H1 (cell line): ENCODE results near the gene FCGBP. TPM values are rescaled to one million over a fixed set of nuclear protein-coding genes. Genes with fewer than 3 reads are reported as not detected.

ENCODE experiments used
- CTCF ChIA-PET: fragments of 300-600 bp; sonication (Branson Sonifier 250); formaldehyde crosslinking; loops from one replicate; lab custom pipeline; 2021; ENCODE audit not compliant: partially characterized antibody; lab: Charles Lee
- POLR2A ChIA-PET: fragments of 300-600 bp; sonication (Branson Sonifier 250); formaldehyde crosslinking; loops from one replicate; lab custom pipeline; 2021; ENCODE audit warnings: inconsistent platforms; ENCODE audit not compliant: partially characterized antibody; lab: Charles Lee
- DNase-seq, 2 experiments: peaks; one replicate each; pipeline versions ENCODE4 v3.0.0 to v3.0.0-alpha.2; 2010 to 2022; ENCODE audit warnings: low spot score in 2 of 2, low read depth in 1 of 2, mixed read lengths in 1 of 2
- FAIRE-seq: peaks from 2 replicates; lab custom pipeline; 2011; peaks lifted over from hg19 to GRCh38; lab: Jason Lieb, UNC
- H2AFZ ChIP-seq: 2 replicates; pipeline ENCODE4 v1.8.1; 2012; ENCODE audit warnings: low read length, inconsistent platforms
- H2AK5ac ChIP-seq: 2 replicates; pipeline ENCODE4 v1.6.1; 2013; ENCODE audit warnings: low read depth, low read length
- H2BK120ac ChIP-seq: replicated peaks from 2 replicates; pipeline ENCODE3; 2013; ENCODE audit warnings: low read depth, low read length, inconsistent platforms
- H2BK12ac ChIP-seq: 2 replicates; pipeline ENCODE4 v1.6.1; 2013; ENCODE audit warnings: low read depth, low read length
- H2BK15ac ChIP-seq: 2 replicates; pipeline ENCODE4 v1.6.1; 2013; ENCODE audit warnings: low read length
- H2BK20ac ChIP-seq: 2 replicates; pipeline ENCODE4 v1.6.1; 2013; ENCODE audit warnings: low read length
- H2BK5ac ChIP-seq: 2 replicates; pipeline ENCODE4 v1.6.1; 2013; ENCODE audit warnings: low read depth, low read length
- H3K14ac ChIP-seq: 2 replicates; pipeline ENCODE4 v1.6.1; 2013; ENCODE audit warnings: inconsistent platforms; ENCODE audit not compliant: insufficient read length
- H3K18ac ChIP-seq: 2 replicates; pipeline ENCODE4 v1.6.1; 2013; ENCODE audit warnings: low read length; ENCODE audit errors: extremely low read depth
- H3K23ac ChIP-seq: 2 replicates; pipeline ENCODE4 v1.6.1; 2013; ENCODE audit warnings: inconsistent platforms; ENCODE audit not compliant: insufficient read length
- H3K23me2 ChIP-seq: 2 replicates; pipeline ENCODE4 v1.6.1; 2013; ENCODE audit warnings: low read depth, low read length
- H3K27ac ChIP-seq: 2 replicates; pipeline ENCODE4 v1.6.1; 2011; ENCODE audit warnings: low read depth, low read length, inconsistent platforms
- H3K27me3 ChIP-seq, 4 experiments: replicated peaks in 1 of 4; 1 replicate in 1 of 4; 2 replicates in 3 of 4; pipeline versions ENCODE4 v1.6.1 to v1.8.1; 2011 to 2013; ENCODE audit warnings: low read length in 3 of 4, mild to moderate bottlenecking in 3 of 4, inconsistent platforms in 2 of 4, mixed read lengths in 2 of 4, moderate library complexity in 1 of 4; ENCODE audit not compliant: control insufficient read depth in 3 of 4, insufficient read depth in 3 of 4; ENCODE audit errors: extremely low read depth in 1 of 4
- H3K36me3 ChIP-seq, 4 experiments: 2 replicates each; pipeline versions ENCODE4 v1.6.1 to v1.8.1; 2011 to 2013; ENCODE audit warnings: mild to moderate bottlenecking in 4 of 4, low read length in 3 of 4, moderate library complexity in 2 of 4, control low read depth in 1 of 4, inconsistent platforms in 1 of 4; ENCODE audit not compliant: insufficient read depth in 4 of 4, control insufficient read depth in 2 of 4
- H3K4ac ChIP-seq: replicated peaks from 2 replicates; pipeline ENCODE3; 2013; ENCODE audit warnings: low read length, low read depth, mixed read lengths, inconsistent platforms; ENCODE audit not compliant: insufficient read length
- H3K4me1 ChIP-seq, 4 experiments: replicated peaks in 1 of 4; 1 replicate in 1 of 4; 2 replicates in 3 of 4; pipeline versions ENCODE4 v1.6.1 to v1.8.1; 2011 to 2013; ENCODE audit warnings: low read length in 3 of 4, inconsistent platforms in 2 of 4, mixed read lengths in 1 of 4; ENCODE audit not compliant: insufficient read depth in 4 of 4, control insufficient read depth in 3 of 4
- H3K4me2 ChIP-seq, 2 experiments: 2 replicates each; pipeline versions ENCODE4 v1.6.1 to v1.8.1; 2011 to 2013; ENCODE audit warnings: low read depth in 2 of 2, low read length in 2 of 2, control low read depth in 1 of 2, inconsistent platforms in 1 of 2, mild to moderate bottlenecking in 1 of 2; ENCODE audit not compliant: insufficient read depth in 1 of 2
- H3K4me3 ChIP-seq, 4 experiments: fragments of 200-600, 300-600 bp in 1 of 4; sonication (generic), shearing (Covaris generic), sonication (Bioruptor Twin) in 1 of 4; 2 replicates each; pipeline versions ENCODE4 v1.5.1 to v1.8.1; 2011 to 2016; ENCODE audit warnings: low read length in 4 of 4, low read depth in 3 of 4, control low read depth in 2 of 4, inconsistent platforms in 2 of 4, mild to moderate bottlenecking in 2 of 4, mixed read lengths in 1 of 4, moderate library complexity in 1 of 4; ENCODE audit not compliant: insufficient read depth in 2 of 4; ENCODE audit errors: extremely low read depth in 1 of 4
- H3K56ac ChIP-seq: replicated peaks from 2 replicates; pipeline ENCODE3; 2013; ENCODE audit warnings: low read depth, mild to moderate bottlenecking, mixed read lengths, low read length, inconsistent platforms; ENCODE audit not compliant: insufficient read length
- H3K79me1 ChIP-seq: 2 replicates; pipeline ENCODE4 v1.6.1; 2013; ENCODE audit warnings: low read depth, low read length, control low read depth
- H3K79me2 ChIP-seq, 2 experiments: 2 replicates each; pipeline versions ENCODE4 v1.6.1 to v1.8.1; 2012 to 2013; ENCODE audit warnings: low read length in 2 of 2, mild to moderate bottlenecking in 2 of 2, inconsistent platforms in 1 of 2; ENCODE audit not compliant: insufficient read depth in 2 of 2, control insufficient read depth in 1 of 2
- H3K9ac ChIP-seq, 4 experiments: replicated peaks in 1 of 4; 1 replicate in 1 of 4; 2 replicates in 3 of 4; pipeline versions ENCODE4 v1.6.1 to v1.8.1; 2011 to 2013; ENCODE audit warnings: low read depth in 3 of 4, low read length in 3 of 4, control low read depth in 2 of 4, mild to moderate bottlenecking in 2 of 4, moderate library complexity in 2 of 4, inconsistent platforms in 1 of 4; ENCODE audit errors: extremely low read depth in 1 of 4
- H3K9me3 ChIP-seq, 2 experiments: 2 replicates each; pipeline versions ENCODE4 v1.6.1 to v1.8.1; 2012 to 2013; ENCODE audit warnings: mild to moderate bottlenecking in 2 of 2, moderate library complexity in 2 of 2, control low read depth in 1 of 2, inconsistent platforms in 1 of 2, low read depth in 1 of 2, low read length in 1 of 2, mixed read lengths in 1 of 2; ENCODE audit not compliant: insufficient read depth in 2 of 2
- H4K20me1 ChIP-seq, 2 experiments: replicated peaks in 1 of 2; 2 replicates each; pipeline versions ENCODE3 to v1.8.1; 2011 to 2013; ENCODE audit warnings: inconsistent platforms in 2 of 2, low read length in 2 of 2, mild to moderate bottlenecking in 1 of 2; ENCODE audit not compliant: insufficient read depth in 2 of 2, control insufficient read depth in 1 of 2
- H4K5ac ChIP-seq: 2 replicates; pipeline ENCODE4 v1.6.1; 2013; ENCODE audit warnings: low read length, low read depth, mixed read lengths, inconsistent platforms; ENCODE audit not compliant: insufficient read length
- H4K8ac ChIP-seq: 2 replicates; pipeline ENCODE4 v1.8.0; 2013; ENCODE audit warnings: mild to moderate bottlenecking, moderate library complexity, low read length, inconsistent platforms; ENCODE audit not compliant: insufficient read depth; ENCODE audit errors: extremely low read depth
- H4K91ac ChIP-seq: replicated peaks from 2 replicates; pipeline ENCODE3; 2013; ENCODE audit warnings: low read length, mixed read lengths, inconsistent platforms; ENCODE audit not compliant: insufficient read length
- POU5F1 ChIP-seq: IDR thresholded peaks from 2 replicates; pipeline ENCODE4 v1.6.1; 2011; ENCODE audit warnings: low read depth, mild to moderate bottlenecking, low read length, moderate library complexity
- USF2 ChIP-seq: IDR thresholded peaks from 2 replicates; pipeline ENCODE4 v1.6.1; 2011; ENCODE audit warnings: low read length, improper control_type of control experiment
- WGBS, 2 experiments: shearing (Covaris generic) in 1 of 2; methylation state at CpG; one replicate each; pipeline versions ENCODE4 v1.1.6 to v1.1.7; 2013 to 2015; ENCODE audit warnings: low lambda C conversion rate in 2 of 2, mixed read lengths in 2 of 2, inconsistent platforms in 1 of 2, low coverage in 1 of 2, missing lambda C conversion rate in 1 of 2; ENCODE audit not compliant: insufficient replicate concordance in 2 of 2, insufficient coverage in 1 of 2, insufficient read length in 1 of 2; ENCODE audit errors: extremely low coverage in 1 of 2, missing lambda C conversion rate in 1 of 2; 5-methylcytosine and 5-hydroxymethylcytosine counted together
- polyA plus RNA-seq, 7 experiments: library from polyadenylated mRNA; depleted of rRNA in 3 of 7; stranded (reverse) in 5 of 7; unstranded in 2 of 7; fragments of >200 nt in 5 of 7; fragments of 200-250 nt in 2 of 7; gene quantifications; 1 replicate in 5 of 7; 2 replicates in 1 of 7; 4 replicates in 1 of 7; pipeline versions ENCODE4 v1.2.1 to v1.2.3, GENCODE V29; 2011 to 2013; ENCODE audit warnings: missing spikeins in 2 of 7, mixed read lengths in 2 of 7
- total RNA-seq: library from RNA; stranded (reverse); fragmentation: NEBNext Ultra II Directional; extraction: Animal tissue kit (Norgen Biotek cat#: 25700); gene quantifications from 2 replicates; pipeline ENCODE4 v1.2.1, GENCODE V29; 2021

FCGBP gene
- total and polyA plus RNA-seq, 2 of the 8 experiments (the other 6 are each of a cell fraction or from before 2014, with no cell fraction given): 1.1 to 3.1 TPM

GRCh38 chr19:39936622-39937021, 2.2 kb upstream of the FCGBP start:
- TF ChIP-seq USF2: no peak
- TF ChIP-seq POU5F1: no peak
- TF ChIP-seq, all 59 proteins: peak for 0
- Histone ChIP-seq H2AK5ac (no peak overlapping the region), H4K8ac (no peak overlapping the region), H3K18ac (no peak overlapping the region), H3K56ac (no peak overlapping the region), H3K27me3 (no peaks in the 10 kb centered on the region), H3K9ac (no peak overlapping the region), H2BK12ac (no peak overlapping the region), H3K4ac (no peak overlapping the region), H4K5ac (no peak overlapping the region), H3K79me1 (no peaks in the 10 kb centered on the region), H3K14ac (no peak overlapping the region), H3K9me3 (no peaks in the 10 kb centered on the region), H2BK5ac (no peak overlapping the region), H2AFZ (no peak overlapping the region), H3K36me3 (no peaks in the 10 kb centered on the region), H3K23ac (no peak overlapping the region), H3K79me2 (no peaks in the 10 kb centered on the region), H4K91ac (no peak overlapping the region), H3K4me3 (no peak overlapping the region), H3K4me2 (no peak overlapping the region), H2BK20ac (no peak overlapping the region), H3K27ac (no peak overlapping the region), H3K4me1 (peaks cover 0 to 4% (median 0%) of the 10 kb centered on the region in 4 experiments; a peak in 2 of 7 replicates), H3K23me2 (no peaks in the 10 kb centered on the region), H4K20me1 (no peaks in the 10 kb centered on the region), H2BK120ac (no peak overlapping the region), H2BK15ac (no peak overlapping the region)
- FAIRE-seq (no peak), DNase-seq (no peak)
- POLR2A ChIA-PET: interaction anchor here (1.3 kb wide), 1 partner anchor 22 kb away, joined by 3 read pairs; no protein-coding TSS in a partner anchor
- CTCF ChIA-PET: interaction anchor here (1.5 to 1.6 kb wide), 2 partner anchors 11 to 34 kb away, joined by 3 read pairs; partner anchors contain the start of gene PSMC4
- WGBS, 2 experiments: 87% methylated on average over 6 of the region's 6 CpGs; no CpG with 5 or more reads in 1 of the 2 experiments
